AG10803 (cell line): ENCODE measurements around the gene GLRX5.
A peak's percentile ranks its signal among the peaks of the same experiment; 100 is the strongest.

ENCODE experiments used
- DNase-seq: peaks from one replicate; pipeline ENCODE4 v3.0.0; 2010; ENCODE audit warnings: low read depth
- H3K4me3 ChIP-seq: 2 replicates; pipeline ENCODE4 v1.5.1; 2011; ENCODE audit warnings: mild to moderate bottlenecking, low read length, control low read depth
- CTCF ChIP-seq: conservative IDR thresholded peaks from 2 replicates; pipeline ENCODE4 v1.5.1; 2011; ENCODE audit warnings: mild to moderate bottlenecking, low read length, control low read depth, inconsistent platforms

GLRX5 gene

GRCh38 chr14:95519699-95520098, 15.2 kb upstream of the GLRX5 start:
- TF ChIP-seq CTCF = no peak
- no peak overlapping the region for H3K4me3 ChIP-seq
- DNase-seq = peak; percentile 92

GRCh38 chr14:95520346-95520745, 14.5 kb upstream of the GLRX5 start:
- TF ChIP-seq CTCF = no peak
- no peak for DNase-seq
- H3K4me3 ChIP-seq = no peak overlapping the region

- TF ChIP-seq CTCF = no peak
- DNase-seq = no peak
- no peak overlapping the region for H3K4me3 ChIP-seq
Measured at GRCh38 chr14:95521001-95521400, 13.8 kb upstream of the GLRX5 start.

- H3K4me3 ChIP-seq = no peak overlapping the region
- no peak for TF ChIP-seq CTCF
- no peak for DNase-seq
Measured at GRCh38 chr14:95522116-95522515, 12.7 kb upstream of the GLRX5 start.

- DNase-seq = no peak
- TF ChIP-seq CTCF = no peak
- H3K4me3 ChIP-seq = no peak overlapping the region
Measured at GRCh38 chr14:95522556-95522955, 12.3 kb upstream of the GLRX5 start.

- no peak for TF ChIP-seq CTCF
- no peak overlapping the region for H3K4me3 ChIP-seq
- DNase-seq = peak; percentile 48
Measured at GRCh38 chr14:95523051-95523814, 11.6 kb upstream of the GLRX5 start.

GRCh38 chr14:95523815-95524448, 10.9 kb upstream of the GLRX5 start:
- no peak overlapping the region for H3K4me3 ChIP-seq
- no peak for TF ChIP-seq CTCF
- peak; percentile 89 for DNase-seq
